A549 (cell line): ENCODE results near the gene KCTD19.

Experiments used
- ESRRA ChIP-seq: fragments of 150-350 bp; IDR thresholded peaks from 2 replicates; pipeline ENCODE4 v1.6.1; 2014; ENCODE audit warnings: mild to moderate bottlenecking, low read length, borderline replicate concordance
- HOXA7 ChIP-seq: fragments of 250-450 bp; sonication (Bioruptor Pico); IDR thresholded peaks from 2 replicates; pipeline ENCODE4 v1.5.0; 2020; ENCODE audit warnings: mild to moderate bottlenecking, moderate library complexity
- MAFK ChIP-seq: fragments of 450-650 bp; IDR thresholded peaks from 2 replicates; pipeline ENCODE4 v1.6.1; 2014; ENCODE audit not compliant: partially characterized antibody
- NPAS2 ChIP-seq: fragments of 250-450 bp; sonication (Bioruptor Pico); IDR thresholded peaks from 2 replicates; pipeline ENCODE4 v1.8.0; 2022; ENCODE audit warnings: mild to moderate bottlenecking, moderate library complexity, borderline replicate concordance
- POLR2A ChIP-seq: IDR thresholded peaks from 2 replicates; pipeline ENCODE4 v1.6.1; 2012; ENCODE audit warnings: mild to moderate bottlenecking, low read length
- RCOR1 ChIP-seq: fragments of 150-350 bp; IDR thresholded peaks from 2 replicates; pipeline ENCODE4 v1.6.1; 2014; ENCODE audit warnings: antibody characterized with exemption, low read length, low read depth
- TF ChIP-seq, protein P1 (sequence below): fragments of >200 bp; sonication (Bioruptor Twin); formaldehyde crosslinking; IDR thresholded peaks from 3 replicates; pipeline ENCODE4 v1.5.1; 2016
- TF ChIP-seq, protein P2 (sequence below): fragments of >200 bp; sonication (Bioruptor Twin); formaldehyde crosslinking; IDR thresholded peaks from 3 replicates; pipeline ENCODE4 v1.6.1; 2016
- TF ChIP-seq, protein P3 (sequence below): IDR thresholded peaks from 2 replicates; pipeline ENCODE4 v1.6.1; 2012
- TF ChIP-seq, protein P4 (sequence below): IDR thresholded peaks from 2 replicates; pipeline ENCODE4 v1.6.1; 2012
- TF ChIP-seq, protein P5 (sequence below): fragments of 200-600 bp; sonication (generic); IDR thresholded peaks from 2 replicates; pipeline ENCODE4 v1.6.1; 2016; ENCODE audit warnings: antibody characterized with exemption, mild to moderate bottlenecking, moderate library complexity

DNA sequence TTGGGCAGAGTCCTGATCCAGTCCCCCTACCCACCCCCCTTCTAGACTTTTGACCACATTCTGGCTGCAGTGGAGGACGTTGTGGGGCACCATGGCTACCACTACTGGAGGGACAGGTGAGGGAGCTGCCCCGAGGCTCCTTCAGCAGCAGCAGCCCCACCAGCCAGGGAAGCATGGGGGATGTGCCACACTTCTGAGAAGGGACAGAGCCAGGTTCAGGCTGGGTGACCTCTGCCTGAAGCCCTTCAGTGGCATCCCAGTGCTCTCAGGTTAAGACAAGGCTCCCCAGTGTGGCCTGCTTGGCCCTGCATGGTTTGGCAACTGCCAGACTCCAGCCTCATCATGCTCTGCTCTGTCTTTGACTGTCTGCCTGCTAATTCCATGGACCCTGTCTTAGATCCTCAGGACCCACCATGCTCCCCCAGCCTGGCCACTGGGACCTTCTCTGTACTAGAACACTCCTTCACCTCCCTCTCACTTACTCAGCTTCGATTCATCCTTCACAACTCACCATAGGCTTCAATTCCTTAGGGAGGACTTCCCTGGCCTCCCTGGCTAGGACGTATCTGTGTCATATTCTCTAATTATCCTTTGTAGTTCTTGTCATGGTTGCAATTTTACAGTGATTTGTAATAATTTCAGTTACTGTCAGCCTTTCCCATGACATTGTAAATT, 68.9 kb downstream of the KCTD19 start:
- TF ChIP-seq, protein P1, sequence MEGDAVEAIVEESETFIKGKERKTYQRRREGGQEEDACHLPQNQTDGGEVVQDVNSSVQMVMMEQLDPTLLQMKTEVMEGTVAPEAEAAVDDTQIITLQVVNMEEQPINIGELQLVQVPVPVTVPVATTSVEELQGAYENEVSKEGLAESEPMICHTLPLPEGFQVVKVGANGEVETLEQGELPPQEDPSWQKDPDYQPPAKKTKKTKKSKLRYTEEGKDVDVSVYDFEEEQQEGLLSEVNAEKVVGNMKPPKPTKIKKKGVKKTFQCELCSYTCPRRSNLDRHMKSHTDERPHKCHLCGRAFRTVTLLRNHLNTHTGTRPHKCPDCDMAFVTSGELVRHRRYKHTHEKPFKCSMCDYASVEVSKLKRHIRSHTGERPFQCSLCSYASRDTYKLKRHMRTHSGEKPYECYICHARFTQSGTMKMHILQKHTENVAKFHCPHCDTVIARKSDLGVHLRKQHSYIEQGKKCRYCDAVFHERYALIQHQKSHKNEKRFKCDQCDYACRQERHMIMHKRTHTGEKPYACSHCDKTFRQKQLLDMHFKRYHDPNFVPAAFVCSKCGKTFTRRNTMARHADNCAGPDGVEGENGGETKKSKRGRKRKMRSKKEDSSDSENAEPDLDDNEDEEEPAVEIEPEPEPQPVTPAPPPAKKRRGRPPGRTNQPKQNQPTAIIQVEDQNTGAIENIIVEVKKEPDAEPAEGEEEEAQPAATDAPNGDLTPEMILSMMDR = no peak
- TF ChIP-seq NPAS2 (CRISPR knock-in tag) (no peak), HOXA7 (CRISPR knock-in tag) (no peak), RCOR1 (no peak), MAFK (no peak), POLR2A (no peak), ESRRA (no peak)
- TF ChIP-seq, protein P2, sequence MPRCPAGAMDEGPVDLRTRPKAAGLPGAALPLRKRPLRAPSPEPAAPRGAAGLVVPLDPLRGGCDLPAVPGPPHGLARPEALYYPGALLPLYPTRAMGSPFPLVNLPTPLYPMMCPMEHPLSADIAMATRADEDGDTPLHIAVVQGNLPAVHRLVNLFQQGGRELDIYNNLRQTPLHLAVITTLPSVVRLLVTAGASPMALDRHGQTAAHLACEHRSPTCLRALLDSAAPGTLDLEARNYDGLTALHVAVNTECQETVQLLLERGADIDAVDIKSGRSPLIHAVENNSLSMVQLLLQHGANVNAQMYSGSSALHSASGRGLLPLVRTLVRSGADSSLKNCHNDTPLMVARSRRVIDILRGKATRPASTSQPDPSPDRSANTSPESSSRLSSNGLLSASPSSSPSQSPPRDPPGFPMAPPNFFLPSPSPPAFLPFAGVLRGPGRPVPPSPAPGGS = no peak
- TF ChIP-seq, protein P3, sequence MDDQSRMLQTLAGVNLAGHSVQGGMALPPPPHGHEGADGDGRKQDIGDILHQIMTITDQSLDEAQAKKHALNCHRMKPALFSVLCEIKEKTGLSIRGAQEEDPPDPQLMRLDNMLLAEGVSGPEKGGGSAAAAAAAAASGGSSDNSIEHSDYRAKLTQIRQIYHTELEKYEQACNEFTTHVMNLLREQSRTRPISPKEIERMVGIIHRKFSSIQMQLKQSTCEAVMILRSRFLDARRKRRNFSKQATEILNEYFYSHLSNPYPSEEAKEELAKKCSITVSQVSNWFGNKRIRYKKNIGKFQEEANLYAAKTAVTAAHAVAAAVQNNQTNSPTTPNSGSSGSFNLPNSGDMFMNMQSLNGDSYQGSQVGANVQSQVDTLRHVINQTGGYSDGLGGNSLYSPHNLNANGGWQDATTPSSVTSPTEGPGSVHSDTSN = no peak
- TF ChIP-seq, protein P4, sequence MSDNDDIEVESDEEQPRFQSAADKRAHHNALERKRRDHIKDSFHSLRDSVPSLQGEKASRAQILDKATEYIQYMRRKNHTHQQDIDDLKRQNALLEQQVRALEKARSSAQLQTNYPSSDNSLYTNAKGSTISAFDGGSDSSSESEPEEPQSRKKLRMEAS = no peak
- TF ChIP-seq, protein P5, sequence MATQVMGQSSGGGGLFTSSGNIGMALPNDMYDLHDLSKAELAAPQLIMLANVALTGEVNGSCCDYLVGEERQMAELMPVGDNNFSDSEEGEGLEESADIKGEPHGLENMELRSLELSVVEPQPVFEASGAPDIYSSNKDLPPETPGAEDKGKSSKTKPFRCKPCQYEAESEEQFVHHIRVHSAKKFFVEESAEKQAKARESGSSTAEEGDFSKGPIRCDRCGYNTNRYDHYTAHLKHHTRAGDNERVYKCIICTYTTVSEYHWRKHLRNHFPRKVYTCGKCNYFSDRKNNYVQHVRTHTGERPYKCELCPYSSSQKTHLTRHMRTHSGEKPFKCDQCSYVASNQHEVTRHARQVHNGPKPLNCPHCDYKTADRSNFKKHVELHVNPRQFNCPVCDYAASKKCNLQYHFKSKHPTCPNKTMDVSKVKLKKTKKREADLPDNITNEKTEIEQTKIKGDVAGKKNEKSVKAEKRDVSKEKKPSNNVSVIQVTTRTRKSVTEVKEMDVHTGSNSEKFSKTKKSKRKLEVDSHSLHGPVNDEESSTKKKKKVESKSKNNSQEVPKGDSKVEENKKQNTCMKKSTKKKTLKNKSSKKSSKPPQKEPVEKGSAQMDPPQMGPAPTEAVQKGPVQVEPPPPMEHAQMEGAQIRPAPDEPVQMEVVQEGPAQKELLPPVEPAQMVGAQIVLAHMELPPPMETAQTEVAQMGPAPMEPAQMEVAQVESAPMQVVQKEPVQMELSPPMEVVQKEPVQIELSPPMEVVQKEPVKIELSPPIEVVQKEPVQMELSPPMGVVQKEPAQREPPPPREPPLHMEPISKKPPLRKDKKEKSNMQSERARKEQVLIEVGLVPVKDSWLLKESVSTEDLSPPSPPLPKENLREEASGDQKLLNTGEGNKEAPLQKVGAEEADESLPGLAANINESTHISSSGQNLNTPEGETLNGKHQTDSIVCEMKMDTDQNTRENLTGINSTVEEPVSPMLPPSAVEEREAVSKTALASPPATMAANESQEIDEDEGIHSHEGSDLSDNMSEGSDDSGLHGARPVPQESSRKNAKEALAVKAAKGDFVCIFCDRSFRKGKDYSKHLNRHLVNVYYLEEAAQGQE = no peak
